GM19467 (cell line): ENCODE results near the gene NLGN1.

Experiments
- ATAC-seq: cut with Tn5 transposase; IDR thresholded peaks from one replicate; pipeline ENCODE4 v1.9.1; 2021; ENCODE audit warnings: mild to moderate bottlenecking, moderate library complexity; ENCODE audit not compliant: unreplicated experiment

NLGN1 gene

DNA sequence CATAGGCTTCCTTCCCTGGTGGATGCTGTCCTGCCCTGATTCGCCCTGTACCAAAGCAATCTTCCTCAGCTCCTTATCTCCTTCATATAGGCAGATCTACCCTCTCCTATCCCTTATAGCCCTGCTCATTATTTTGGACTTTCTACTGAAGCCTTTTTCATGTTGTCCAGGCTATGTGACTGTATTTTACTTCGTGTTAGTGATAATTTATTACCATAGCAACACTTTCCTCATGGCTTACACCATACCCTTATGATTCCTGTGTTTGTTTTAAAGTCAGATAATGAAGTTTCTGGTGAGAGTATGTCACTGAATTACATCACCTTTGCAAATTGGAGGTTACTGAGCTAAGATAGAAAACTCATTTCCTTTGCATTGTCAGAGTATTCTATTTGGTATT lies 352.6 kb downstream of the NLGN1 start:
- no peak for ATAC-seq

DNA sequence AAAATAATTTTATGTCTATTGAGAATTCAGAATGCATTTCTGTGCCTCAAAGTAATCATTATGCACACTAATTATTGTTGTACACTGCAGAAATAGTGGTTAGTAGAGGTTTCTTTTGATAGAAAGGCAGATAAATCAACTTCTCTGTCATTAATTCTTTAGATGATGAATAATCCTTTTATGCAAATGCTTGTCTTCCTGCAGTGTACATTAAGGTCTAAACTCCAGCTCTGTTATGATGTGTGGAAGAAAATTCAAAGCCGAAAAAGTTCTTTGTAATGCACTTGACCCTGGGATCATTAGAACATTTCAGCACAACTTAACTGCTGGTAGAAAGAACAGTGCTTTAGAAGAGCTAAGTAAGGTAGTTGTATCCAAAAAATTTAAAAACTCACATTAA lies 353.0 kb downstream of the NLGN1 start:
- ATAC-seq, result no peak

DNA sequence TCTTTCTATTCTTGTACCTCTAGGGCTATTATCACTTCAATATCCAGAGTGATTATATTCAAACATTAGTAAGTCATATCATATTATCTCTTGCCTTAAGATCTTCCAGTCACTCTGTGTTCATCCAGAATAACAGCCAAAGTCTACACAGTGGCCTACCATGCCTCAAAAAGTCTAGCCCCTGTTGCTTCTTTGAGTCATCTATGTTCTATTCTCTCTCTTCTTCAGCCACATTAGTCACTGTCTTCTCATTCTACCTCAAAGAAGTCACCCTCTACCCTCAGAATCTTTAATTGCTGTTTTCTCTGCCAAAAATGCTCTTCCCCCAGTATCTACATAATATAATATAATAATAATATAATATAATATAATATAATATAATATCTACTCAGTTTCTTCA lies 356.0 kb downstream of the NLGN1 start:
- no peak for ATAC-seq

DNA sequence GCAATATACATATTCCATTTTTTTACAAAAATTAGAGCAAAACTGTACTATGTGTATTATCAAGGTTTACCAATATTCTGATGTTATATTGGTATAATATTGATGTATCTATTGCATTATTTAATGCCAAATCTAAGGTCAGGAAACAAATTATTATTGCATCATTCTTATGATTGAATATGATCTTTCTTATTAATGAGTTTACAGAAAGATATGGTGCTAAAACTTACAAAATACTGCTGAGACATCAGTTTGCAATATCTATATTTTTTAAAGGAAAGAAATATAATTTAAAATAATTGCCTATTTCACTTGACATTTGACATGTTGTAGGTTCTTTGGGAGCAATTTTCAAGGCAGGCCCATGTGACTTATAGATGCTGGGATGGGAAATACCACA lies 357.6 kb downstream of the NLGN1 start:
- no peak for ATAC-seq

DNA sequence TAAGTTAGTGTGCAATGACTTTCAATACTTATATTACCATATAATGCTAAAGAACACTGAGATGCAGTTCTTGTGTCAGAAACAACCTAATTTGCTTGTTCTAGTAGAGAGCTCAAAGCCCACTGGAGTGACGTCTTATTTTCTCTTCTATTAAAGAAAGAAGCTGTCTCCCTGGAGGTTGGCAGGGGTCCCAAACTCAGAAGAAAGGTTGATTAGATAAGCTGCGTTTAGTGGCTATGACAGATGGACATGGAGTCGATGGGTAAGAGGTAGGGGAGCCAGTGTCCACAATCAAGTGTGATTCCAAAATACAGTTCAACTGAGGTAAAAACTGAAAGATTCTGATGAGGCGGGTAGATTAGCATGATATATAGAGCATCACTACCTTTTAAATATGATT lies 363.6 kb downstream of the NLGN1 start:
- no peak for ATAC-seq

DNA sequence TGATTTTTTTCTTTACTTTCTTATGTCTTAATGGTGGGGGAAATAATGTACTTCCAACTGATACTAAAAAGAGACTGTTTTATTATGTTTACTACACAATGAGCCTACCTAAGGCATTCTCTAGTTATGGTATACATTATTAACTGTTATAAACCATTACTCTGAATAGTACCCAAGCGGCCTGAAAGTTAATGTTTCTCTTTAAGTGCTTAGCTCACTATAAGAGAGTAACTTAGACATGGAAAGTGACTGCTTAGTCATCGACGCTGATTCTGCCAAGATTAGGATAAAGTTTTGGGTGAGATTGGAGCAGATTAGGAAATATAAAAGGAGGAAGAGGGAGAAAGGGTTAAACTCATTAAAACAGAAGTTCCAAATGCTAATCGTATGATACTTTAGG lies 365.0 kb downstream of the NLGN1 start:
- ATAC-seq, result no peak

DNA sequence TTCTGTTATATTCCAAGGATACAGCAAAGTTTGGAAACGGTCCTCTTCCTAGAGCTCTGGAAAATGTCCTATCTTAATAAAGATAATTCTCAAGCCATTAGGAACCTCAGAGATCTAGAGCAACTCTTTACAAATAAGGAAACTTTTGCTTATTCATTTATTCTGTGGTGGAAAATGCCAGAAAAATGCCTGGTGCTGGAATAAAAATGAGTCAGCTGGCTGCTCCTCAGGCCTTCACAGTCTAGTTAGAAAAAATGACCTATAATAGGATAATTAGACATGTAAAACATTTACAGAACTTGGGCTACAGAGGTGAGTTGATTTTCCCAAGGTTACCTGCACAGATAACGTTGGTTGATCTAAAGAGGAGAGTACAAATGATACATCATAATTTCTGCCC lies 372.5 kb downstream of the NLGN1 start:
- ATAC-seq, result no peak

DNA sequence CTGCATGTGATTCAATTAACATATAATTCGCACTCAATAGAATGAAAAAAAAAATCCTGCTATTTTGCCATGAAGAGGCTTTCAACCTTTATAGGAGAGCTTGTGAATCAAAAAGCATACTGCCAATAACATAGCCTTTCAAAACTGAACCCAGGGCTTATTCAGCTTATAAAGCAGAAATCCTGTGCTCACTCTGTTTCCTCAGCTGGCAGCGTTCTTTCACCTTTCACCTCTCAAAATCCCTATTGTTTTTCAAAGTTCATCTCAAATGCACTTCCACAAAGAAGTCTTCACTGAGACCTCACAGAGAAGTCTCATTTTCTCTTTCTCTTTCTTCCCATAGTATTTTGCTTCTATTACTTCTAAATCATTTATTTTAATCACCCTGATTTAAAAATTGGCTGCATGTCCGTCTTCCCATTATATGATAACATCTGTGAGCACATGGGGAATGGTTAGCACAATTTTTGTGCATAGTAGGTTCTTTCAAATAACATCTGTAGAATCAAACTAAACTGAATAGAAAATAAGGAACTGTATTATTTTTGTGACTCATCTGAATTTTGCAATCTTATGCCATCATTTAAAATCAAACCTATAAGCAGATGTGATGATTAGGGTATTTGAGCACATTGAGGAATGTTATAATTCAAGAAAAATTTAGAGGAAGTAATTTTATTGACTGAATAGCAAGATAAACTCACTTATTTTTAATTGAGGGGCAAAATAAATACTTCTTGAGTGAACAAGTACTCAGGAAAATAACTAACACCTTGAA lies 373.4 kb downstream of the NLGN1 start:
- no peak for ATAC-seq

DNA sequence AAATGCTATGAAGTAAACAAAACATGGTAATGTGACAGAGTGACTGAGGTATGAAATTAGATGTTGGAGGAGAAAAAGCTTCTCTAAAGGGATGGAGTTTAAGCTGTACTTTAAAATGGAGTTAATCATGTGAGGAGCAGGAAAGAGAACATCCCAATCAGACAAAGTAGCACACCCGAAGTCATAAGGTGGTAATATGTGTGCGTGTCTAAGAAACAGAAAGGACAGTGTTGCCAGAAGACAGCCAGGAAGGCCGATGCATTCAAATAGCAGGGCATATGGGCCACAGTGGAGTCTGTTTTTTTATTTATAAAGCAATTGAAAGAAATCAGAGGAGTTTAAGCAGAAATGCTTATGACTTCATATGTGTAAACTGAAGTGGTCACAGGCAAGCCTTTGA lies 376.3 kb downstream of the NLGN1 start:
- no peak for ATAC-seq

DNA sequence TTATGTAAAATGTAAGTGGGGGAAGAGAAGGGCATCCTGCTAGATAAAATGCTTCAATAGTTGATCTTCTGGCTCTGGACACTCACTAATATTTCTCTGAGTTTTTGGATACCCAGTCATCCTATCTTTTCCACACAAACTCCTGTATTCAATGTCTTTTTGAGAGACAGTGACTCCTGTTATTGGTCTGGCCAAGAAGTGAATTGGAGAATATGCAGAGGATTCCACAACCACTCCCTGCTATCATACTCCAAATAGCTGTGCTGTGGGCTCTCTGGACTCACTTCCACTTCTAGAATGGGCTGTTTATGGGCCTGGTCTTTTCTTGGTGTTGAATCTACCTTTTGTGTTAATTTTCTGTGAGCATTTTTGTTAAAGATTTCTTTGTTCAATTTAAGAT lies 376.8 kb downstream of the NLGN1 start:
- no peak for ATAC-seq

DNA sequence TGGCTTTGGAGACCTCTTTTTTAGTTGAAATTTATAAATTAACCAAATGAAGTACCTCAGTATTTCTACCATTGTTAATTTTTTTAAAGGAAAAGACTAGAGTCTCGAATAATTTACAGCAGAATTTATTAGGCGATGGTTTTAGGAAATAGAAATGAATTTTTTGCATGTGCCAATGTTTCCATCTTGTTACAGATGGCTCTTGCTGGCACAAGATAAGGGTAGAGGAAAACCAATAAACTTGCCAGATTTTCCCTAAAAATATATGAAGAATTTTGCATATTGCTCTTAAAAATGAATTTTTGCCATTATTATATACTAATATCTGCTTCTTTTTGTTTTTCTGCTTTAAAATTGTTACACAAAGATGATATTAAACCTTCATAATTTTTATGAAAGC lies 380.7 kb downstream of the NLGN1 start:
- ATAC-seq, result no peak

DNA sequence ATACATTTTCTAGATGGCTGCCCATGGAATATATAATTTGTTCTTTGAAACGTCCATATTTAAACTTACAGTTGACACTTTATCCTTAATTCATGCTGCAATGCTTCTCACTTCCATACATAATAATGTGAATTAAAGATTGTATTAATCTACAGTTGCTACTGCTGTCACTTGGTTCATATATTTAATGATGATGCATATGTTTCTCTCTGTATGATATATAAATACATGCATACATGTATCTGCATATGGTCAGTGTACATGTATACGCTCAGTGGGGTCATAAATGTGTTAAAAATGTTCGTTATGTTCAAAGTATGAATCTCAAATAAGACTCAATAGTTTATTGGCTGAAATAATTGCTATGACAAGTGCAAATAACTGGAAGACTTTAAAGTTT lies 382.5 kb downstream of the NLGN1 start:
- no peak for ATAC-seq

DNA sequence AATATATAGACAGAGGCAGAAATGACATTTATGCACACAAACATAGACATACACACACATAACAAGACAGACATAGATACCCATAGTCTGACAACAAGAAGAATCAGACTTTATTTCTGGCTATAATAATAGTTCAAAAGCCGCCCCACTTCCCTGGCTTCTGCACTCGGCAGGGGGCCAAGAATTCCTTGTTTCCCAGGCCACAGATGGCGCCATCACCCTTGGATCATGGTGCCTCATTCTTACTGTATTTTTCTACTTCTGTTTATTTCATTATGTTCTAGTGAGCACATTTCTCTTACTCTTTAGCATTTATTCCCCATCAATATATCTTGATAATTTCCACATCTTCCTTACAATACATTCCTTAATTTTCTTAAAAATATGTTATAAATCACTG lies 387.5 kb downstream of the NLGN1 start:
- ATAC-seq, result no peak

DNA sequence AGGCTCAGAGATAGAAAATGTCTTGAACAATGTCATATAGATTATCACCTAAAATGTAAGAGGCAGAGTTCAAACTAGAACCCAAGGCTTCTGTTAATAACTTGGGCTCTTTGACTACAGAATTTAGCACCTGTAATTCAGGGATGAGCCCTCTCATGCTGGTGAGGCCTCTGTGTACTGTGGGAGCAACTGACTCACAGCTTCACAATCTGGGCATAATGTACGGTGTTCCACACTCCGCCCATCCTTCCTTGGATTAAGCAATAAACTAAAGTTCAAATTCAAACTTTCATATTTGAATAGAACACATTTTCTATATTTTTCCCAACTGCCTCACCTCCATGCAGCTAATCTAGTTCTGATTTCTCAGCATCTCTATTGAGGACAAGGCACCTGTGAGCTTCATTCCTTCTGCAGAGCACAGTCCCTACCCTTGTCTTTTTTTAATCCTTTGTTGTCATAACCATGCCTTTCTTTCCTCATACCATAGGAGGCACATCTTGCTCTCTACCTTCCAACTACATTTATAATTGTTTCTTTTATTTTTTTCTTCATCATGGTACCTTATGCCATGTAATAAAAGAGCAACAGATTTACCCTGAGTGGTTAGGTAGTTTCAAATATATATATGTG lies 392.1 kb downstream of the NLGN1 start:
- ATAC-seq, result no peak

DNA sequence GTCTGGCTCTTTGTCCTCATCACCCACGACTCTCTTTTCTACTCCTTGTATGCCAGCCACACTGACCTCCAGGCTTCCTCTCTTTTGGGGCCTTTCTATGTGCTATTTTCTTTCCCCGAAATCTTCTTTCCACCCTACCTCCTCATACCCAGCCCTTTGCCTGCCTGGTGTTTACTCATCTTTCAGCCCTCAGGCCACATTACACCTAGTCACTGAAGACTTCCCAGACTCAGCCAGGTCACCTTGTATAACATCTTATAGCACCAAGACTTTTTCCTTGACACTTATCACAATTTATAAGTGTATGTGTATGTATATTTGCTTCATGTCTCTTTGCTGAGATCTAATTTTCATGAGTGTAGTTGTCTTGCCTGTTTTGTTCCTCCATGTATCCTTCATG lies 396.4 kb downstream of the NLGN1 start:
- ATAC-seq, result no peak

DNA sequence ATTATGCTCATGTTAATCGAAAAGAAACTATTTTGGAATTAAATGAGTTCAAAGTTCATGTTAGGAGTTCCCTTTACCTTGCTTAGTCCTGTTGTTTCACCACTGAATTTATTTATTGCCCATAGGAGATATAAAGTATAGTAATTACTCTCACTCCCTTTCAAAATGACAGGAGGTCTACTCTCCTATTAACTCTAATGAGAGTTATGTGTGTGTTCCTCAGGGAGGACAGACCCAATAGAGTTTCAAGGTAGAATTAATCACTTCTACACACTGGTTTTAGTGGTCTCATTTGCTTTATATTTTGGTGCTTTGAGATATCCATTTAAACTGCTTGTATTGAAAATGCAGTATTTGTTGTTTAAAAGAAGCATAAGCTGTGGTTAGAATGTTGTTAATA lies 398.9 kb downstream of the NLGN1 start:
- no peak for ATAC-seq

DNA sequence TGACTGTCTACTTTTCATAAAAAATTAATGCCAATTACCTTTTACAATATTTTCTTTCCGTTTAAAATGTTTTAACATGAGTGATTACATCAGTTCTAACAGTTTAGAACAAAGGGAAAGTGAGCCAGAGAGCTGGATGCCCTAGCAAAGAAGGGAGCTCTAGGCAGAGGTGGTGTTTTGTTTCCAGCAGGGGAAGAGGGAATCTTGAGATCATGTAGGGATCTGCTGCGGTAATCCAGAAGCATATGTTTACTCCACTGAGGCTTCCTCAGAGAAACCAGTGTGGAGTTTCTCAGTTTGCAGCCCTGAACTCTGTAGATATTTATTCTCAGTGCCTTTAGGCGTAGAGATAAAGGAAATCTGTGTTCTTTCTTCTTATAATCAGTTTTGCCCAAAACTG lies 399.3 kb downstream of the NLGN1 start:
- ATAC-seq, result no peak

DNA sequence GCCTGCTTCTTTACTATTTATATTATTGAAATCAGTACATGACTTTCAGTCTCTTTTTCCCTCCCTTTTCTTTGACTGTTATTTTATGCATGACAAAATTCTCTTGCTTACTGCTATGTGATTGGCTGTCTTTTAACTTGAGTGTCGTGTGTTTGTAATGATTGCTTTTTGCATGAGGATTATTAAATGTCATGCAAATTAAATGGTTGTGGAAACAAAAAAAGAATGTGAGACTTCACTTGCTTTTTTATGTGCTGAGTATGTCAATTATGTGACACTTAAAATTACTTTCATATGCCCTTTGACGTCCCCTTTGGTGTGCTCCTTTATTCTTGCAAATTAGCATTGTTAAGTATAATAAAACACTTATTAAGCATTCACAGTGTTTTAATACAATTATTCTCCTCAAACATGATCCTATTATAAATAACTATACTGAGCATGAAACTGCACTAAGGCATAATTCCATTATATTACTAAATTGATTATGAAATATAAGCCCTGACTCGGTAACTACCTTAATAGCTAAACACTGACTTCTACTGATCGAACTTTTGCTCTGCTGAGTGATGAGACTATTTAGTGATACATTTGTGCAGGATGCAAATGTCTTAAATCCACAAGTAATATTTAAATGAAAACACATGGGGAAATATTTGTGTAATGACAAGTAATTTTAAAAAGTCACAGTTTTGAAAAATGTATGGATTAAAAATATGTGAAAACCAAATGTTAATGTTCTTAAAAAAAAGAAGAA lies 401.7 kb downstream of the NLGN1 start:
- no peak for ATAC-seq

DNA sequence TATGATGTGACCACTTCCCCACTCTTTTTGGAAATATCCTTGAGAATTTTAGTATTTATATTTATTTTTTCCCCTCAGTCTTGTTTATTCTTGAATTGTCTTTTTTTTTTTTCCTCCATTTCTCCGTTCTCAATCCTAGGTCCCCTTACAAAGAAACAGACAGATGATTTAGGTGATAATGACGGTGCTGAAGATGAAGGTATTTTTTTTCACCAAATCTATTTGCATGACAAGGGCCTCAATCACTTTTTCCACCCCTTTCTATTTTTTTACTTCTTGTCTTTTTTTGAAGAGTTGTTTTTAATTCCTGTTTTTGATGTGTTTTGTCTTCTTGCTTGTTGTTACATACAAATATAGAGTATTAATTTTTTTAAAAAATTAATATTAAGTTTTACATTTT lies 402.6 kb downstream of the NLGN1 start:
- ATAC-seq, result no peak

DNA sequence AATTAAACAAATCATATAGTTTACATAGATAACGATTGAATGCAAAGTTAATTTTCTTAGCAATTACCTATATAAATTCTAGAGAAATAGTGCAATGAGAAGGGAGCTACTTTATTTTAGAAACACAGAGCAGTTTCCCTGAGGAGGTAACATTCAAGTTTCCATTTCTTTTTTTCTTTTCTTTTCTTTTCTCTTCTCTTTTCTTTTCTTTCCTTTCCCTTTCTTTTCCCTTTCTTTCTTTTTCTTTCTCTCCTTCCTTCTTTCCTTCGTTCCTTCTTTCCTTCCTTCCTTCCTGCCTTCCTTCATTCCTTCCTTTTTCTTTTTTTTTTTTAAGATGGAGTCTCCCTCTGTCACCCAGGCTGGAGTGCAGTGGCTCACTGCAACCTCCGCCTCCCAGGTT lies 417.3 kb downstream of the NLGN1 start:
- ATAC-seq, result no peak

DNA sequence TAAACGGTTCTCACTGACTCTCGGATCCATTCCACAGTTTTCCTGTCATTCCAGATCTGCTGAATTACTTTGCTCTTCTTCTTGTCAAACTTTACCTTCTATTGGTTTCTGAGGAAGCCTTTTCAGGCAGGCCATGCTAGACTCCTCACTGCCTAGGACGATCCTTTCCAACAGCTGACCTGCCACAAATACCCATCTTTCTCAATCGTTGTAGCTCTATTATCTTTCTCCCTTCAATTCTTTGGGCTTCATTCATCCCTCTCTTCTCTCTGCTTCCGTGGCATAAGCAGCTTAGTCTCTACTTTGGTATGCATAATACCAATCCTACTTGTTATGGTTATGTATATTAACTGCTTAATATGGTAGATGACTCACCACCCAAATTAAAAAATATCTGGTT lies 421.8 kb downstream of the NLGN1 start:
- ATAC-seq, result no peak

DNA sequence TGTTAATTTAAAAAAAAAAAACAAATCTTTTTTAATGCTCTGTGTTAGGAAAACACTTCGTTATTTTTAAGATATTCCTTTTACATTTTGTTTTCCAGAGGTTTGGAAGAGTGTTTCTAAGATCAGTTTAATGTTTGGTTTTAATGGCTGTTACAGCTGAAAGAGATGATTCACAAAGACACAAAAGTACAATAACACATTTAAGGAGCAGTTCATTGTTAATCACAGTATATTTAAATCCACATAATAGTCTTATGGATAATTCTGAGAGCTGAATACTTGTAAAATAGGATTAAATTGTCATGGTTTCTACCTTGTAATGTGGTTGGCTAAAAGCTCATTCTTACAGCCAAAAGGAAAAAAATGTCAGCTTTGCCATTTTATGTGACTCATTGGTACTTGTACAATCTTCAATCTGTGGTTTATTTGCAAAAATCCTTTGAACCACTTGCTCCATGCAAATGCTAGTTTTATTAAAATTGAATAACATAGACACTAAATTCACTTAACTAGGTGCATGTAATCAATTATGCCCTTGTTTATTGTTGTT lies 426.4 kb downstream of the NLGN1 start:
- no peak for ATAC-seq
